Measurements from ENCODE around the gene TRIM8. TPM values are rescaled to one million over a fixed set of nuclear protein-coding genes. Genes with fewer than 3 reads are reported as not detected.

The TRIM8 gene
- total RNA-seq, 1 experiment from 2014 or later, result 37.0 TPM

DNA sequence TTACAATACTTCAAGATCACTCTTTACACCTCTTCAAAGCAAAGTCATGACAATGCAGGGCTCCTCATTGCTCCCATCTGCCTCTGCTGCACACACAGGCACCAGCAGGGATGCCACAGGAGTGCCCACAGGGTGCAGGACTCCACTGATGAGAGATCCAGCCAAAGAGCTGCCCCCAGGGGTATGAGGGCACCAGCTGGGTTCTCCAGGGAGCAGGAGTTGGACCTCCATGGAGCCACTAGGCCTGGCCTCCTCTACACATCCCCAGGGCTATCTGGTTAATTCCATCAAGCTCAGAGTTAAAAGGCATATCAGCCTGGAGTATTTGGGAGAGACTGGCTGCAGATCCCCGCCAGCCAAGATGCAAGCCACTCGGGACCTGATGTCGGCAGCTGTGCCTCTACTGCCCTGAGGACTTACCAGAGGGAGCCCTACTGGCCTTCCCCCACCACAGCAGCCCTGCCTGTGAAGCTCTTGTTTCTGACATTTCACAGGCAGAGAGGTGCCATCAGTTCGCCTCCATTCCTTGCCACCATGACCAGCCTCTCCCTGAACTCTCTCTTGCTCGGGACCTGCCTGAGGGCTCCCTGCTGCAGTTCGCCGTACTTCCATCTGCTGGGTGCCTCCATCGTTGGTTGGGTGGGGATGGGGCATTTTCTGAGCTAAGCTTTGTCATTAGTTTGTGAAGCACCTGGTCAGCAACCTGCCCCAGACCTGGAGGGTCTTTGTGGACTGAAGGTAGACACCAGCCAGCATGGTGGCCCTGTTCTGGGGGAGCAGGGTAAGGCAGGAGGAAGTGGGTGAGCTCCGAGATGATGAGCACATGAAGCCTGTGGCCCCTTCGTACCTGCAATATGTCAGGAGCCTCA, 12.5 kb upstream of the TRIM8 start:
- H3K27ac ChIP-seq (ENCODE audit: insufficient read length, low read depth, low read length), result no peak overlapping the region

More for the DNA sequence above, 12.5 kb upstream of the TRIM8 start:
- Histone ChIP-seq H2BK5ac (ENCODE audit: insufficient read length, low read length) (no peak overlapping the region), H3K18ac (ENCODE audit: insufficient read length, low read depth, low read length) (no peak overlapping the region), H2BK20ac (ENCODE audit: low read depth, low read length, poor library complexity, severe bottlenecking) (no peak overlapping the region), H2AK5ac (ENCODE audit: insufficient read length, low read length) (no peak overlapping the region), H3K23me2 (ENCODE audit: insufficient read length, low read depth, low read length, poor library complexity, severe bottlenecking) (no peaks in the 10 kb centered on the region), H4K5ac (ENCODE audit: insufficient read length, low read depth, low read length) (no peak overlapping the region), H4K91ac (ENCODE audit: insufficient read length, low read depth, low read length) (no peak overlapping the region), H3K9ac (ENCODE audit: extremely low read depth, insufficient read length, low read length) (no peak overlapping the region), H2BK120ac (ENCODE audit: low read depth, low read length, poor library complexity, severe bottlenecking) (no peak overlapping the region), H3K79me1 (ENCODE audit: insufficient read depth, low read depth, low read length, poor library complexity, severe bottlenecking) (no peaks in the 10 kb centered on the region), H3K4me1 (ENCODE audit: insufficient read depth, low read length) (peaks cover 18% of the 10 kb centered on the region), H2BK15ac (ENCODE audit: low read depth, low read length) (no peak overlapping the region), H2BK12ac (ENCODE audit: insufficient read length, low read depth, low read length) (no peak overlapping the region), H3K56ac (ENCODE audit: insufficient read length, low read depth, low read length) (no peak overlapping the region), H4K20me1 (ENCODE audit: control insufficient read depth, insufficient read depth, insufficient read length) (peaks cover 2% of the 10 kb centered on the region), H3K23ac (ENCODE audit: insufficient read length, low read depth, low read length) (no peak overlapping the region), H4K8ac (replicated peaks; ENCODE audit: insufficient read length, low read depth, low read length) (no peak overlapping the region), H3K4me2 (ENCODE audit: insufficient read depth, insufficient read length, low read length) (no peak overlapping the region), H3T11ph (ENCODE audit: low read length) (no peak overlapping the region), H3K27me3 (ENCODE audit: insufficient read depth, low read length) (no peaks in the 10 kb centered on the region), H3K14ac (ENCODE audit: insufficient read depth, low read length) (no peak overlapping the region), H2AFZ (ENCODE audit: low read length) (no peak overlapping the region), H3K79me2 (ENCODE audit: insufficient read depth, low read length) (no peaks in the 10 kb centered on the region), H3K4ac (ENCODE audit: low read depth, low read length) (no peak overlapping the region), H3K9me3 (ENCODE audit: control insufficient read depth, low read depth, low read length) (no peaks in the 10 kb centered on the region)
- WGBS (ENCODE audit: extremely low coverage, insufficient read length, low lambda C conversion rate), result no CpG with 5 or more reads among the region's 10 CpGs
- no peaks in the 10 kb centered on the region; the same call in none of the 2 replicates for H3K27me3 Mint-ChIP-seq (ENCODE audit: low read depth)
- H3K36me3 Mint-ChIP-seq (ENCODE audit: insufficient read depth in 1 of 3, low read depth in 3 of 3), result peaks cover 0 to 4% (median 0%) of the 10 kb centered on the region in 3 experiments; a peak in 4 of 7 replicates
- TF ChIP-seq, protein P1, sequence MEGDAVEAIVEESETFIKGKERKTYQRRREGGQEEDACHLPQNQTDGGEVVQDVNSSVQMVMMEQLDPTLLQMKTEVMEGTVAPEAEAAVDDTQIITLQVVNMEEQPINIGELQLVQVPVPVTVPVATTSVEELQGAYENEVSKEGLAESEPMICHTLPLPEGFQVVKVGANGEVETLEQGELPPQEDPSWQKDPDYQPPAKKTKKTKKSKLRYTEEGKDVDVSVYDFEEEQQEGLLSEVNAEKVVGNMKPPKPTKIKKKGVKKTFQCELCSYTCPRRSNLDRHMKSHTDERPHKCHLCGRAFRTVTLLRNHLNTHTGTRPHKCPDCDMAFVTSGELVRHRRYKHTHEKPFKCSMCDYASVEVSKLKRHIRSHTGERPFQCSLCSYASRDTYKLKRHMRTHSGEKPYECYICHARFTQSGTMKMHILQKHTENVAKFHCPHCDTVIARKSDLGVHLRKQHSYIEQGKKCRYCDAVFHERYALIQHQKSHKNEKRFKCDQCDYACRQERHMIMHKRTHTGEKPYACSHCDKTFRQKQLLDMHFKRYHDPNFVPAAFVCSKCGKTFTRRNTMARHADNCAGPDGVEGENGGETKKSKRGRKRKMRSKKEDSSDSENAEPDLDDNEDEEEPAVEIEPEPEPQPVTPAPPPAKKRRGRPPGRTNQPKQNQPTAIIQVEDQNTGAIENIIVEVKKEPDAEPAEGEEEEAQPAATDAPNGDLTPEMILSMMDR (conservative IDR thresholded peaks at IDR 0.05), result no peak
- no peaks in the 10 kb centered on the region; a peak in 1 of 5 replicates for H3K9me3 Mint-ChIP-seq
- peak overlapping the region in 2 of 3 experiments; percentile 65 to 81; a peak in 5 of 7 replicates for H3K27ac Mint-ChIP-seq
- no peak overlapping the region for H3K4me3 Mint-ChIP-seq
- no peak for DNase-seq
- H3K4me1 Mint-ChIP-seq, result peaks cover 72 to 77% of the 10 kb centered on the region in 2 experiments

All from H9 (cell line).